ENCODE results near the gene ARNT2.

The ARNT2 gene

GRCh38 chr15:80525853-80526252, 121.7 kb downstream of the ARNT2 start:
- no peak for DNase-seq

DNA sequence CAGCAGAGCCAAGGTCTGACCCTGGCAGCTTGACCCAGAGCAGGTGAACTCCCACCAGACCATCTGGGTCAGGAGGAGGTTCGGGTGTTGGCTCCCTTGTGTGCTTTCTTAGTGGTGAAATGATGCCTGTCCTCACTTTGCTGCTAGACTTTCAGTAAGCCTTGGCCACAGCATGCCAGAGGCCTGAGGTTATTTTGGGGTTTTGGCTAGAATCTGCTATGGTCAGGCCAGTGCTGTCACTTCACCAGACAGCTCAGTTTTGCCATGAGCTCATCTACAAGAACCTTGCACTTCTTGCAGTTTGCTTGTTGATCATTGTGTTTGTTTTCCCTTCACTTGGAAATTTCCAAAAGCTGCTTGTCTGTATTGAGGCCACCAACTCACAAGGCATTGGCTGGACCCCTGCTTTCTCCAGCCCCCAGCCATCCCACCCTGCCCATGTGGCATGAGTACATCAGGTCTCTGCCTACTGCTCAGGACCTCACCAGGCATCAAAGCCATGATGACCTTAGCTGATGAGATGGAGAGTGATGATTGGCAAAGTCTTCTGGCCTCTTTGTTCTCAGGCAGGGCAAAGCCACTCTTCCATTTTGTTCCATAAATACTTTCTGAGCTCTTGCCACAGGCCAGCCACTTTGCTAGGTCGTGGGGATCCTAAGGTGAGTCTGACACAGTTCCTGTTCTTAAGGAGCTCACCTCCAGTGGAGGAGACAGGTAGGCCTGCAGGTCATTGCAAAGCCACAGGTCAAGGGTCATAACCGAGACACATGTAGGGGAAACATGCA, 122.6 kb downstream of the ARNT2 start:
- DNase-seq, result no peak

GRCh38 chr15:80527406-80527805, 123.2 kb downstream of the ARNT2 start:
- no peak for DNase-seq

- no peak for DNase-seq
Measured at GRCh38 chr15:80527961-80528360, 123.8 kb downstream of the ARNT2 start.

DNA sequence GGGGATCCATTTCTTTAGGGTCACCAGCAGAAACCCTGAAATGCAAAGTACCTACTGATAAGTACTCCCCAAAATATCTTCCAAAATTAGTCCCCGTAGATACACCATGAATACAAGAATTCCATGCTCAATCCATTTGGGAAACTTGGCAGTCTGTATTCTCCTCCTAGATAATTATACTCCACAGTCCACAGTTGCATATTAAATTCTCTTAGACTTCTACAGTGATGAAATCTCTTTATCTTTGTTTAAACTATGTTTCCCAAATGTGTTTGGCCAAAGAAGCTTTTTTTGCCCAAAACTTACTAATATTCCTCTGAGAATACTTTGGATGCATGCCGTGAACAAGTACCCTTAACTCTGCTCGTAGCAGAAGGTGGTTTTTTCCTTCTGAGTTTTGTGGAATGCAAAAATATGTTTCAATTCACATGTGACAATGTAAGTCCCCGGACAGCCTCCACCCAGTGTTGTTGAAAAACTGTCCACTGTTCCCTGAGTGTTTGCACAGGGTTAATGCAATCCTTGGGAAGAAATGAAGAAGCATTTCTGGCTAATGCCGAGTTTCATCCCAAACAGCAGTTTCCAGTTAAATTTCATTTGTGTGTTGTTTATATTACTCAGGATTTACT, 126.7 kb downstream of the ARNT2 start:
- DNase-seq, result no peak

DNA sequence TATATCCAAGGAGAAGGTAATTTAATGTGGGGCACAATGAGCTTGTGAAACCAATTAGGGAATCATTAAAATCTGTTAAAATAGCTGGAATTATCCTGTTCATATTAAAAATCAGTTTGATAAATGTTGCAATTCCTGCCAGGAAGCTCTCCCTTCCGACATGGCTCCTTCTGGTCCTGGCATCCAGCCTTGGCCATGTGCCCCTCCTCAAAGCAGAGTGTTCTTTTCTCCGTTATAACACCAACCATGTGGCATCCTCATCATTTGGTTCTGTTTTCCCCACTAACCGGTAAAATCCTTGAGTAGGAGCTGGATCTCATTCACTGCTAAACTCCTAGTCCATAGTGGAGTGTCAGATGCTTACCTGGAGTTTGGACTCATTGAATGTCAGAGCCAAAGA, 127.2 kb downstream of the ARNT2 start:
- no peak for DNase-seq

DNA sequence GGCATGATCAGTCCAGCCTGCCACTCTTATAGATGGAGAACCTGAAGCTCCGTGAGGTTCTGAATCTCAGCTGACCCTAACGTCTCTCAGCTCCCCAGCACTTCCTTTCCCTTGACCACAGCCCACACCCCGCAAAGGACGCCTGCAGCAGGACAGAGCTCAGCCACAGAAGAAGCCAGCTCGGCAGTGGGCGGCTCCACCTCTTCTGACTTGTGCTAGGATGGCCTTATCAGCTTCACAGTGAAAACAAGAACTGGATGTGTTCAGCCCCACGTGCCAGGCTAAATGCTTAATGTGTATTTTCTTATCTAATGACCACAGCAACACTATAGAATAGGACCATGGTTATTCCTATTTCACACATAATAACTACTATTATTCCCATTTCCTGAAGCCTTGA, 127.6 kb downstream of the ARNT2 start:
- DNase-seq, result peak; percentile 90

GRCh38 chr15:80533790-80534333, 129.7 kb downstream of the ARNT2 start:
- no peak for DNase-seq

- no peak for DNase-seq
Measured at GRCh38 chr15:80536231-80536630, 132.0 kb downstream of the ARNT2 start.

GRCh38 chr15:80536716-80537115, 132.5 kb downstream of the ARNT2 start:
- no peak for DNase-seq

GRCh38 chr15:80545078-80545477, 140.9 kb downstream of the ARNT2 start:
- DNase-seq, result no peak

GRCh38 chr15:80547264-80547663, 143.1 kb downstream of the ARNT2 start:
- no peak for DNase-seq

- no peak for DNase-seq
Measured at GRCh38 chr15:80549191-80549590, 145.0 kb downstream of the ARNT2 start.

GRCh38 chr15:80549654-80550053, 145.5 kb downstream of the ARNT2 start:
- DNase-seq, result no peak

DNA sequence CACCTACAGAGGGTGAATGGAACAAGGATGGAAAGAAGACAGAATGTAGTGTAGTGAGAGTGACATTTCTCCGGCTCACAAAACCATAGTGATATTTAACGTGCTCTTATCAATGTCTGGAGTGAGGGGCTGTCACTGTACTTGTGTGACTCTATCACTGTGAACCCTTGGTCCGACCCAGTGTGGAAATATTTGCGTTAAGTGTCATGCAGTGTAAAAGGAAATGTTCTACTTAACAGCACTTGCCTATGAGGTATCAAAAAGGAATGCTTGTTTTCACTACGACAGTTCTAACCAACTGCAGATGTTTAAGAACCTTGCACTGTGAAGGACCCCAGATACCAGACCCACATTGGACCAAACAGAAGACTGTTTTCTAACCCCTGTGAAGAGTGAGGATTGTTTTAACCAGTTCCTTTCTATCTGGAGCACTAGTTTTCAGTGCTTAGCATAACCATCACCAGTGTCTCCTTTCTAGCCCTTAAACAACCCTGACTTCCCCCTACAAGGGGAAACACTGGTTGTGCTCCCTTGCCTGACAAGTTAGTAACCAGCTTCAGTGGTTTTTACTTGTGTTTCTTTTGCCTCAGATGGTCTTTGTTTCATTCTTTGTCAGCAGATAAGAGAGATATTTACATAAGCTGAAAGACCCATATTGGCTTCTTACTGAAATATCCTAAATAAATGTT, 146.2 kb downstream of the ARNT2 start:
- peak; percentile 46 for DNase-seq

- DNase-seq, result peak; percentile 54
Measured at GRCh38 chr15:80550908-80551260, 146.7 kb downstream of the ARNT2 start.

DNA sequence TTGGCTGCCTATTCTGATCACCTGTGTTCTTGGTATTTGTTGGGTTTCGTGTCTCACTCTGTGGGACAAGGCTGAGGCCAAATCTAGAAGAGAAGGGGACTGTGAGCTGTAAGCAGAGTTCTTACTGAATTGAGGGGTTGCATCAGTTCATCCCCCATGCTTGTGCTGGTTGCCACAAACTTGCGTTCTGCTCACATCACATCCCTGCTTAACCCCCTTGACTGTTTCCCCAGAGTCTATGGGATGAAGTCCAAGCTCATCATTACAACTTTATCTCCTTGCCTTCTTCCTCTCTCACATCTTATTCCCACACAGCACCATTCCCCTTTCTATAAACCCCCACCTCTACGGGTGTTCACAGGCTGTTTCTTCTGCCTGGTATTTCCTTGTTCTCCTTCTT, 147.2 kb downstream of the ARNT2 start:
- DNase-seq, result no peak

GRCh38 chr15:80554560-80554959, 150.4 kb downstream of the ARNT2 start:
- no peak for DNase-seq

DNA sequence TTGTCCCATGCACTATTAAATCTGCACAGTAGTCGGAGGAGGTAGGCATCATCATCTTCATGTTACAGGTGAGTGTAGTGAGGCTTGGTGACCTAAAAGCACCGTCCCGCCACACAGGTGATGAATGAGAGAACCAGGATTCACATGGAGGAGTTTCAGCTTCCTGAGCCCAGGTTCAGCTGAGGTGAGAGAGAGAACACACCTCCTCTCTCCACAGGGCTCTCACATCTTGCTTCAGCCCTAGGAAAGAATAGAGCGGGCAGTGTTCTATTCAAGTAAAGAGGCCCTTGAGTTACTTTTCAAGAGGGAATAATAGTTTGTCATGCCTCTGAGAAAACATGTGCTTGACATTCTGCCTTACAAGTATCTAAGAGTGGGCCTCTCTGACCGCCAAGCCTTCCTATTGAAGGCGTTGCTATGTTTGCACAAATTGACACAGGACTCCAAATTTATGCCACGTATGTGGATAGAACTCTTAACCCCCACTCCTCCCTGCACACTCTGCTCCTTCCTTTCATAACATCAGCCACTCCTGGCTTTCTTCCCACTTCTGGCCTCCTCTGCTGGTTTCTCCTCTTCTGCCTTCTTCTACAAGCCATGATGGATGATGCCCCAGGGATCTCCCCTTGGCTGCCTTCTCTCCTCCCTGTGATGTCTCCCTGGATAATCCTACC, 152.6 kb downstream of the ARNT2 start:
- DNase-seq, result no peak

DNA sequence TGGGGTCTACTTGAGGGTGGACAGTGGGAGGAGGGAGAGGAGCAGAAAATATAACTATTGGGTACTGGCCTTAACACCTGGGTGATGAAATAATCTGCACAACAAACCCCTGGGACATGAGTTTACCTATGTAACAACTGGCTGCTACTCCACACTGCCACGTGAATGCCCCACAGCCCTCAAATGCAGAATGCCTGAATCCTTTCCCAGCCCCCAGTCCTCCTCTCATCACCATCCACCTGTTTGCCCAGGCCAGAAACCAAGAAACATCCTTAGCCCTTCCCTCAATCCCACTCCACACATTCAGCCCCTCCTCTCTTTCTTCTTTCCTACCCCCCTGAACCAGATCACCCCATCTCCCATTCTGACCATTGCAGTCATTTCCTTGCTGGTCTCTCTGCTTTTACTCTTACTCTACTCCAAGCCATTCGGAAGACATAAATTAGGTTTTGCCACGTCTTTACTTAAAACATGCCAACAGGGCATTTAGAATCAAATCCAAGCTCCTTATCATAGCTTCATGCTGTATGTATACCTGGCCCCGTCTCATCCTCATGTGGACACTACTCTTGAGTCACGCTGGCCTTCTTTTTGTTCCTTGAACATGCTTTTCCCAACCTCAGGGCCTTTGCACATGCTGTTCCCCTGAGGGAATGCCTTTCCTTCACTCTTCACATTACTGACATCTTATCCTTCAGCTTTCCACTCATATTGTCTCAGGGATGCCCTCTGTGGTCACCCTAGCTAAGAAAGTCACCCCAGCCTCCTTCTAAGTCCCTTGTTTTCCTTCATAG, 153.5 kb downstream of the ARNT2 start:
- DNase-seq, result no peak

DNA sequence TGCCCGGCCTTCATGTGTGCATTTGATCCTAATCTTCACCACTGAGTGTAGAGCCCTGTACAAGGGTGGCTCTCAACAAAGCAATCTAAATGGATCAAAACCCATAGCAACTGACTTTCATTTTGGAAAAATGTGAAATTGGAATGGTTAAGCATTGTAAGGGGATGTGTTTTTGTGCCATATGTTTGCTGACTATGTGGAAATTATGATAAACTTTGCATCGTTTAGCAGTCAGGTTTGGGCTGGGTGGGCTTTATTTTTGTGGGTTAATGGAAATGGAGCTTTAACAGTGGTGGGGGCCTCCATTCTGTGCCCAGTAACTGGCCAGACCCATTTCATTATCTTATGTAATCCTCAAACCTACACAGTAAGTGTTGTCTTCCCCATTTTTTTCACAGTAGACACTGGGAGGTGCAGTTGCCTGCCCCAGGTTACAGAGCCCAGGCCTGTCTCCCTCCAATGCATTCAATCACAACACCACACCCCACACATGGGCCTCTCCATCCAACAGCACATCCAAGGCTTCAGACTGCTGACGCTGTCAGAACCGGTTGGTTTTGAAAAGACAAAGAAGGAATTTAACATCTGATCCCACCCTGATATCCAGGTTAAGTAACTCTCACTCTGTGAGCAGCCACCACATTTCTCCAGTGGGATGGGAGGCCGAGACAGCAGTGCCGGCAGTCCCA, 154.6 kb downstream of the ARNT2 start:
- no peak for DNase-seq

GRCh38 chr15:80559320-80559693, 155.1 kb downstream of the ARNT2 start:
- DNase-seq, result peak; percentile 50

Measured in hematopoietic multipotent progenitor cell treated with erythropoietin and hydrocortisone succinate and interleukin-3 and kit ligand, for 4 days (in vitro differentiated cells).